Panc1 (cell line): ENCODE results near the gene SMARCA2. TPM values are rescaled to one million over a fixed set of nuclear protein-coding genes. Genes with fewer than 3 reads are reported as not detected.

Source experiments
- ATAC-seq: fragments of 200-7000 bp; cut with Tn5 transposase; 2 replicates; pipeline ENCODE4 v1.9.1; 2020; ENCODE audit warnings: mild to moderate bottlenecking, moderate library complexity
- BruUV-seq: library from RNA; stranded (reverse); fragments of 400-500 nt; replicated peaks from 2 replicates; lab custom pipeline; 2021; lab: Mats Ljungman, UMichigan
- CTCF ChIA-PET: fragments of 300-600 bp; sonication (Branson Sonifier 250); formaldehyde crosslinking; loops from one replicate; lab custom pipeline; 2022; ENCODE audit warnings: antibody characterized with exemption; lab: Charles Lee
- POLR2A ChIA-PET: fragments of 300-600 bp; sonication (Branson Sonifier 250); formaldehyde crosslinking; loops from one replicate; lab custom pipeline; 2022; ENCODE audit warnings: antibody characterized with exemption; lab: Charles Lee
- DNase-seq: peaks from one replicate; pipeline ENCODE4 v3.0.0-alpha.2; 2010; ENCODE audit warnings: low read depth, low spot score
- H3K27ac ChIP-seq: 2 replicates; pipeline ENCODE4 v1.5.1; 2011; ENCODE audit warnings: mild to moderate bottlenecking, low read length, inconsistent platforms
- H3K27me3 ChIP-seq: fragments of 200-500 bp; sonication (Bioruptor generic); 2 replicates; pipeline ENCODE4 v1.6.0; 2014; ENCODE audit warnings: low read length, inconsistent platforms; ENCODE audit not compliant: control insufficient read depth, insufficient read depth
- H3K36me3 ChIP-seq: fragments of 200-500 bp; sonication (Bioruptor generic); 2 replicates; pipeline ENCODE4 v1.5.1; 2014; ENCODE audit warnings: inconsistent platforms, mild to moderate bottlenecking, low read length, moderate library complexity; ENCODE audit not compliant: control insufficient read depth, insufficient read depth
- H3K4me1 ChIP-seq: 2 replicates; pipeline ENCODE4 v1.5.1; 2011; ENCODE audit warnings: inconsistent platforms, mild to moderate bottlenecking, low read length, moderate library complexity; ENCODE audit not compliant: control insufficient read depth, insufficient read depth
- H3K4me3 ChIP-seq, 2 experiments: 2 replicates each; pipeline ENCODE4 v1.5.1; 2011 to 2012; ENCODE audit warnings: low read depth in 2 of 2, low read length in 2 of 2, mild to moderate bottlenecking in 2 of 2, inconsistent platforms in 1 of 2, moderate library complexity in 1 of 2
- H3K9me3 ChIP-seq: fragments of 200-500 bp; sonication (Bioruptor generic); 2 replicates; pipeline ENCODE4 v1.5.1; 2014; ENCODE audit warnings: low read depth, mild to moderate bottlenecking, inconsistent platforms, low read length, moderate library complexity; ENCODE audit not compliant: control insufficient read depth, insufficient read depth
- CTCF ChIP-seq: fragments of 450-650 bp; IDR thresholded peaks from 2 replicates; pipeline ENCODE4 v1.5.1; 2017; ENCODE audit warnings: mild to moderate bottlenecking
- POLR2AphosphoS5 ChIP-seq: IDR thresholded peaks from 2 replicates; pipeline ENCODE4 v1.6.1; 2012; ENCODE audit warnings: mild to moderate bottlenecking, low read depth, low read length, moderate library complexity
- REST ChIP-seq, 2 experiments: IDR thresholded peaks; 2 replicates each; pipeline ENCODE4 v1.6.1; 2011 to 2012; ENCODE audit warnings: low read depth in 2 of 2, control low read depth in 1 of 2, low read length in 1 of 2, mild to moderate bottlenecking in 1 of 2, moderate library complexity in 1 of 2; ENCODE audit not compliant: insufficient read depth in 1 of 2
- SIN3A ChIP-seq: IDR thresholded peaks from 2 replicates; pipeline ENCODE4 v1.6.1; 2012; ENCODE audit warnings: low read depth, mild to moderate bottlenecking, low read length, moderate library complexity, borderline replicate concordance; ENCODE audit not compliant: insufficient read depth
- TCF7L2 ChIP-seq: IDR thresholded peaks from 2 replicates; pipeline ENCODE4 v1.6.1; 2011; ENCODE audit warnings: mild to moderate bottlenecking, low read depth, low read length, inconsistent platforms
- in situ Hi-C: cut with HindIII; loops from 2 replicates; pipeline ENCODE4 v1.10.0; 2016; ENCODE audit warnings: low sequenced_read_pairs, low pct_unique_long_range_greater_than_20kb
- intact Hi-C: fragments of 100-400 bp; cut with micrococcal nuclease; formaldehyde crosslinking; loops from one replicate; pipeline ENCODE4 v1.10.0; 2022; ENCODE audit not compliant: unreplicated experiment
- total RNA-seq: library from RNA; stranded (reverse); gene quantifications from one replicate; pipeline ENCODE4 v1.2.1, GENCODE V29; 2021; ENCODE audit not compliant: unreplicated experiment

Gene SMARCA2
- total RNA-seq, 1 experiment from 2014 or later, result 13.3 TPM

GRCh38 chr9:2198956-2199635 is 183.9 kb downstream of the SMARCA2 start:
- no TSS peak for BruUV-seq
- POLR2A ChIA-PET, result no interaction called here
- Histone ChIP-seq H3K27me3 (no peaks in the 10 kb centered on the region), H3K4me1 (no peaks in the 10 kb centered on the region), H3K4me3 (no peak overlapping the region), H3K27ac (no peak overlapping the region), H3K9me3 (no peaks in the 10 kb centered on the region), H3K36me3 (no peaks in the 10 kb centered on the region)
- no peak for TF ChIP-seq SIN3A
- TF ChIP-seq POLR2AphosphoS5, result no peak
- TF ChIP-seq REST (IDR thresholded peaks at IDR 0.05; ENCODE audit: insufficient read depth in 1 of 2, low read depth in 2 of 2, low read length in 1 of 2), result no peak
- TF ChIP-seq CTCF, result no peak
- TF ChIP-seq TCF7L2, result no peak
- DNase-seq (no peak), ATAC-seq (no peak)
- in situ Hi-C loops (no loop called here), intact Hi-C loops (loop anchor here (1.0 kb wide), 1 partner anchor 39 kb away; no protein-coding TSS in a partner anchor)
- CTCF ChIA-PET, result no interaction called here

- in situ Hi-C loops, result no loop called here
Measured at GRCh38 chr9:2199999-2200796, 185.1 kb downstream of the SMARCA2 start.

More at GRCh38 chr9:2199999-2200796, 185.1 kb downstream of the SMARCA2 start:
- intact Hi-C loops, result no loop called here
- Histone ChIP-seq H3K27me3 (no peaks in the 10 kb centered on the region), H3K9me3 (no peaks in the 10 kb centered on the region), H3K4me3 (no peak overlapping the region), H3K27ac (no peak overlapping the region), H3K36me3 (no peaks in the 10 kb centered on the region), H3K4me1 (no peaks in the 10 kb centered on the region)
- CTCF ChIA-PET, result no interaction called here
- BruUV-seq, result no TSS peak
- POLR2A ChIA-PET, result no interaction called here
- ATAC-seq, result no peak
- DNase-seq, result no peak
- TF ChIP-seq TCF7L2 (no peak), SIN3A (no peak), POLR2AphosphoS5 (no peak), CTCF (no peak), REST (IDR thresholded peaks at IDR 0.05; ENCODE audit: insufficient read depth in 1 of 2, low read depth in 2 of 2, low read length in 1 of 2) (no peak)
